ENCODE data around the gene PATJ. TPM values are rescaled to one million over a fixed set of nuclear protein-coding genes. Genes with fewer than 3 reads are reported as not detected.
"Not testable (repeated sequence)": the region's sequence is repeated elsewhere in the genome, so short reads cannot be mapped to it uniquely, and the experiment has no call there.

PATJ gene
- total RNA-seq, 1 donor from 2014 or later = 31.2 TPM

- peaks cover 7% of the 10 kb centered on the region for H3K9me3 Mint-ChIP-seq
- ChIA-PET POLR2A (no interaction called here), CTCF (no interaction called here)
- H3K27me3 Mint-ChIP-seq = no peaks in the 10 kb centered on the region
- H3K4me3 Mint-ChIP-seq = no peak overlapping the region
- no peak overlapping the region for H3K27ac Mint-ChIP-seq
- no peak for TF ChIP-seq CTCF (IDR thresholded peaks at IDR 0.05)
- intact Hi-C loops (cut with micrococcal nuclease) = no loop called here
- DNase-seq (no peak), ATAC-seq (ENCODE audit: low read depth) (no peak)
- no peaks in the 10 kb centered on the region for H3K4me1 Mint-ChIP-seq
- H3K36me3 Mint-ChIP-seq (ENCODE audit: low read depth) = peaks cover 47% of the 10 kb centered on the region
Observed at GRCh38 chr1:61872206-61872605, 129.9 kb downstream of the PATJ start.

GRCh38 chr1:61873581-61873980 lies 131.3 kb downstream of the PATJ start:
- no peaks in the 10 kb centered on the region for H3K27me3 Mint-ChIP-seq
- ATAC-seq (ENCODE audit: low read depth) = no peak
- CTCF ChIA-PET = no interaction called here
- POLR2A ChIA-PET = no interaction called here
- peaks cover 7% of the 10 kb centered on the region for H3K9me3 Mint-ChIP-seq
- H3K4me1 Mint-ChIP-seq = no peaks in the 10 kb centered on the region
- intact Hi-C loops (cut with micrococcal nuclease) = no loop called here
- H3K4me3 Mint-ChIP-seq = no peak overlapping the region
- H3K36me3 Mint-ChIP-seq (ENCODE audit: low read depth) = peaks cover 48% of the 10 kb centered on the region
- no peak for TF ChIP-seq CTCF (IDR thresholded peaks at IDR 0.05)
- H3K27ac Mint-ChIP-seq = no peak overlapping the region
- DNase-seq = no peak

- ChIA-PET CTCF (no interaction called here), POLR2A (no interaction called here)
- H3K27ac Mint-ChIP-seq = no peak overlapping the region
- no peak overlapping the region for H3K4me3 Mint-ChIP-seq
- no peak for TF ChIP-seq CTCF (IDR thresholded peaks at IDR 0.05)
- intact Hi-C loops (cut with micrococcal nuclease) = no loop called here
- H3K9me3 Mint-ChIP-seq = peaks cover 7% of the 10 kb centered on the region
- H3K27me3 Mint-ChIP-seq = no peaks in the 10 kb centered on the region
- ATAC-seq (ENCODE audit: low read depth) (no peak), DNase-seq (no peak)
- peaks cover 48% of the 10 kb centered on the region for H3K36me3 Mint-ChIP-seq (ENCODE audit: low read depth)
- H3K4me1 Mint-ChIP-seq = no peaks in the 10 kb centered on the region
Observed at GRCh38 chr1:61873994-61874393, 131.7 kb downstream of the PATJ start.

- Mint-ChIP-seq H3K36me3 (ENCODE audit: low read depth) (peaks cover 42% of the 10 kb centered on the region), H3K27me3 (no peaks in the 10 kb centered on the region), H3K4me3 (no peak overlapping the region), H3K27ac (no peak overlapping the region), H3K9me3 (peaks cover 5% of the 10 kb centered on the region), H3K4me1 (no peaks in the 10 kb centered on the region)
- no peak for TF ChIP-seq CTCF (IDR thresholded peaks at IDR 0.05)
- POLR2A ChIA-PET = no interaction called here
- DNase-seq (no peak), ATAC-seq (ENCODE audit: low read depth) (no peak)
- CTCF ChIA-PET = no interaction called here
- intact Hi-C loops (cut with micrococcal nuclease) = no loop called here
Observed at GRCh38 chr1:61875198-61875597, 132.9 kb downstream of the PATJ start.

GRCh38 chr1:61879887-61880474 lies 137.7 kb downstream of the PATJ start:
- H3K27me3 Mint-ChIP-seq; ATAC-seq (ENCODE audit: low read depth); DNase-seq; POLR2A ChIA-PET; intact Hi-C loops (cut with micrococcal nuclease); H3K4me3 Mint-ChIP-seq; H3K4me1 Mint-ChIP-seq; H3K27ac Mint-ChIP-seq; CTCF ChIA-PET; H3K9me3 Mint-ChIP-seq: not testable (repeated sequence)
- H3K36me3 Mint-ChIP-seq (ENCODE audit: low read depth) = peaks cover 52% of the 10 kb centered on the region
